ENCODE data around the gene HARBI1.
"Not testable (repeated sequence)": the region's sequence is repeated elsewhere in the genome, so short reads cannot be mapped to it uniquely, and the experiment has no call there.

The HARBI1 gene

DNA sequence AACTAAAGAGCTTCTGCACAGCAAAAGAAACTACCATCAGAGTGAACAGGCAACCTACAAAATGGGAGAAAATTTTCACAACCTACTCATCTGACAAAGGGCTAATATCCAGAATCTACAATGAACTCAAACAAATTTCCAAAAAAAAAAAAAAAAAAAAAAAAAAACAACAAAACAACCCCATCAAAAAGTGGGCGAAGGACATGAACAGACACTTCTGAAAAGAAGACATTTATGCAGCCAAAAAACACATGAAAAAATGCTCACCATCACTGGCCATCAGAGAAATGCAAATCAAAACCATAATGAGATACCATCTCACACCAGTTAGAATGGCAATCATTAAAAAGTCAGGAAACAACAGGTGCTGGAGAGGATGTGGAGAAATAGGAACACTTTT lies 33.5 kb downstream of the HARBI1 start:
- H3K9me3 ChIP-seq (ENCODE audit: control insufficient read depth, low read length); H3K27ac ChIP-seq (ENCODE audit: insufficient read depth, low read length, poor library complexity, severe bottlenecking); H3K36me3 ChIP-seq (ENCODE audit: control insufficient read depth, insufficient read depth, low read length); H3K27me3 ChIP-seq (replicated peaks; ENCODE audit: control insufficient read depth, insufficient read depth, low read length, poor library complexity, severe bottlenecking); H3K4me3 ChIP-seq (ENCODE audit: insufficient read depth, low read depth, low read length, poor library complexity, severe bottlenecking); H3K4me1 ChIP-seq (ENCODE audit: control insufficient read depth, insufficient read depth, low read length, poor library complexity, severe bottlenecking); DNase-seq: not testable (repeated sequence)

DNA sequence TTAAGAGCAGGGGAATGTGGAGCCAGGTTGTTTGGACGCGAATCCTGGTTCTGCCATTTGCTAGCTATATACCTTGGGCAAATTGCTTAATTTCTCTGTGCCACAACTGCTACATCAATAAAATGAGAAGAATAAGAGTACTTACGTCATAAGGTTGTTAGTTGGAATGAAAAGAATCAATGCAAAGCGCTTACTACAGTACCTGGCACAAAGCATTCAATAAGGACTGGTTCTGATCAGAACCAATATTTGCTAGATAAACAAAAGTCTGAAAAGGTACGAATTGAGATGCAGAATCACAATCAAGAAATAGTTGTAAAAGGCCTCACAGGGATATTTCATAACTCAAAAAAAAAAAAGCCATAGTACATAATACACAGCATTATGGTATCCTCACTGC lies 34.4 kb downstream of the HARBI1 start:
- Histone ChIP-seq H3K36me3 (ENCODE audit: control insufficient read depth, insufficient read depth, low read length) (no peaks in the 10 kb centered on the region), H3K4me1 (ENCODE audit: control insufficient read depth, insufficient read depth, low read length, poor library complexity, severe bottlenecking) (peaks cover 2% of the 10 kb centered on the region), H3K4me3 (ENCODE audit: insufficient read depth, low read depth, low read length, poor library complexity, severe bottlenecking) (no peak overlapping the region), H3K9me3 (ENCODE audit: control insufficient read depth, low read length) (no peaks in the 10 kb centered on the region), H3K27me3 (replicated peaks; ENCODE audit: control insufficient read depth, insufficient read depth, low read length, poor library complexity, severe bottlenecking) (no peaks in the 10 kb centered on the region), H3K27ac (ENCODE audit: insufficient read depth, low read length, poor library complexity, severe bottlenecking) (no peak overlapping the region)
- no peak for DNase-seq

DNA sequence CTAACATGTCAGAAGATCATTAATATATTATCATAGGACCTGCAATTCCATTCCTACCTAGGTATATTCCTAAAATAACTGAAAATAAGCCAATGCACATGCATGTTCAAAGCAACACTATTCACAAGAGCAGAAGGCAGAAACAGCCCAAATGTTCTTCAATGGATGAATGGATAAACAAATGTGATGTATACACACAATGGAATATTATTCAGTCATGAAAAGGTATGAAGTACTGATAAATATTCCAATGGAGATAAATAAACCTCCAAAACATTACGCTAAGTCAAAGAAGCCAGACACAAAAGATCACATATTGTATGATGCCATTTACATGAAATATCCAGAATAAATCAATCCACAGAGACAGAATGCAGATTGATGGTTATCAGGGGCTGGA lies 40.0 kb downstream of the HARBI1 start:
- no peaks in the 10 kb centered on the region for H3K4me1 ChIP-seq (ENCODE audit: control insufficient read depth, insufficient read depth, low read length, poor library complexity, severe bottlenecking)
- no peaks in the 10 kb centered on the region for H3K27me3 ChIP-seq (replicated peaks; ENCODE audit: control insufficient read depth, insufficient read depth, low read length, poor library complexity, severe bottlenecking)
- no peak overlapping the region for H3K4me3 ChIP-seq (ENCODE audit: insufficient read depth, low read depth, low read length, poor library complexity, severe bottlenecking)
- no peak for DNase-seq
- H3K27ac ChIP-seq (ENCODE audit: insufficient read depth, low read length, poor library complexity, severe bottlenecking): no peak overlapping the region
- no peaks in the 10 kb centered on the region for H3K9me3 ChIP-seq (ENCODE audit: control insufficient read depth, low read length)
- H3K36me3 ChIP-seq (ENCODE audit: control insufficient read depth, insufficient read depth, low read length): no peaks in the 10 kb centered on the region

DNA sequence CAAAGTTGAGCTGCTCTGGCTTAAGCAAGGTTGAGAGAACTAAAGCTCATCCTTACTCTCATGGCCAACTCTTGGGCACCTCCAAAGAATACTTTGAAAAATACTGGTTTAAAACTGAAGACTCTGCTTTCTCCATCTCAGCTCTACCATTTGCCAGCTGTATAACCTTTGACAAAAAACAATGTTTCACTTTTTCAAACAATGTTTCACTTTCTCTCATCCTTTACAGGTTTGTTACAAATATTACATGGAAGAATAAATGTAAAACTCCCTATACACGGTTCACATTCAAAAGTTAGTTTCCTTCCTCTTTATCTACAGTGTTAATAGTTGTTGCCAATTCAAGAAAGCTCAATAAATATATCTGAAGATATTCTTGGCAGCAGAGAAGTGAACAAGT lies 42.4 kb downstream of the HARBI1 start:
- H3K27ac ChIP-seq (ENCODE audit: insufficient read depth, low read length, poor library complexity, severe bottlenecking): no peak overlapping the region
- H3K27me3 ChIP-seq (replicated peaks; ENCODE audit: control insufficient read depth, insufficient read depth, low read length, poor library complexity, severe bottlenecking): no peaks in the 10 kb centered on the region
- no peaks in the 10 kb centered on the region for H3K9me3 ChIP-seq (ENCODE audit: control insufficient read depth, low read length)
- no peak overlapping the region for H3K4me3 ChIP-seq (ENCODE audit: insufficient read depth, low read depth, low read length, poor library complexity, severe bottlenecking)
- DNase-seq: no peak
- no peaks in the 10 kb centered on the region for H3K36me3 ChIP-seq (ENCODE audit: control insufficient read depth, insufficient read depth, low read length)
- H3K4me1 ChIP-seq (ENCODE audit: control insufficient read depth, insufficient read depth, low read length, poor library complexity, severe bottlenecking): peaks cover 4% of the 10 kb centered on the region

DNA sequence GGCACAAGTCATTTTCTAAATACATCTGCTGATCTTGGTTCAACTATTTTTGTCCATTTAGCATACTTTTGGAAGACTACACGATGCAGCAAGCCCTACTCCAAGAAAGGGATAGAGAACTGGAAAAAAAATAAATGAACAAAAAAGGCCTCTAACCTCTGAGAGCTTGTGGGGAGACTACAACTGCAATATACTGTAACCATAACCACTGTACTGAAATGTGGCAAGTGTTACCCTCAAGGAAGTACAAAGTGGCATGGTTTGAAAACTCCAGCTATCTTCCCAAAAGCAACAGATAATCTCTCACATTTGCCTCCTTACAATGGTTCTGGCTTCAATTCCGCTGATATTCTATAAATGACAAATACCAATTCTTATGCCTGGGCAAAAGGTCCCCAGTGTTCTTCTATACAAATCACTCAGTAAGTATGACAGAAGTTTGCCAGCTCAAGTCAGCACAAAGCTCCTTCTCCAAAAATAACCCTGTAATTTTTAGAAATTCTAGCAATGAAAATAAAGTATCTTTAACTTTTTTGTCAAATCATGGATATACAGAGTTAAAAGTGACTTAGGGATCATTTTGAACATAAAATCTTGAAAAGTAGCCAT lies 46.1 kb downstream of the HARBI1 start:
- Histone ChIP-seq H3K4me3 (ENCODE audit: insufficient read depth, low read depth, low read length, poor library complexity, severe bottlenecking) (no peak overlapping the region), H3K36me3 (ENCODE audit: control insufficient read depth, insufficient read depth, low read length) (no peaks in the 10 kb centered on the region), H3K4me1 (ENCODE audit: control insufficient read depth, insufficient read depth, low read length, poor library complexity, severe bottlenecking) (peaks cover 4% of the 10 kb centered on the region), H3K27ac (ENCODE audit: insufficient read depth, low read length, poor library complexity, severe bottlenecking) (no peak overlapping the region), H3K27me3 (replicated peaks; ENCODE audit: control insufficient read depth, insufficient read depth, low read length, poor library complexity, severe bottlenecking) (no peaks in the 10 kb centered on the region), H3K9me3 (ENCODE audit: control insufficient read depth, low read length) (no peaks in the 10 kb centered on the region)
- DNase-seq: no peak

DNA sequence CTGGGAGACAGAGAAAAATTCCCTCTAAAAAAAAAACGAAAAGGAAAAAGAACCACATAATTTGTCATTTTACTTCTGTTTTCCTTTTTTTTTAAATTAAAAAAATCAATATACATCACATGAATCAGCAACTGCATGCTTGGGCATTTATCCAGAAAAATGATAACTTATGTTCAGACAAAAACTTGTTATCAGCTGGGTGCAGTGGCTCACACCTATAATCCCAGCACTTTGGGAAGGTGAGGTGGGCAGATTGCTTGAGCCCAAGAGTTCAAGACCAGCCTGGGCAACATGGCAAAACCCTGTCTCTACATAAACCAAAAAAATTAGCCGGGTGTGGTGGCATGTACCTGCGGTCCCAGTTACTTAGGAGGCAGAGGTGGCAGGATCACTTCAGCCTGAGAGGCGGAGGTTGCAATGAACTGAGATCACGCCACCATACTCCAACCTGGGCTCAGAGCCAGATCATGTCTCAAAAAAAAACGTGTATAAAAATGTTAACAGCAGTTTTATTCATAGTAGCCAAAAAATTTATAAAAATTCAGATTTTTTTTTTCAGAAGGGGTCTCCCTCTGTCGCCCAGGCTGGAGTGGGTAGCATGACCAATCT lies 51.7 kb downstream of the HARBI1 start:
- no peak for DNase-seq
- Histone ChIP-seq H3K4me1 (ENCODE audit: control insufficient read depth, insufficient read depth, low read length, poor library complexity, severe bottlenecking) (peaks cover 8% of the 10 kb centered on the region), H3K9me3 (ENCODE audit: control insufficient read depth, low read length) (no peaks in the 10 kb centered on the region), H3K27ac (ENCODE audit: insufficient read depth, low read length, poor library complexity, severe bottlenecking) (no peak overlapping the region), H3K27me3 (replicated peaks; ENCODE audit: control insufficient read depth, insufficient read depth, low read length, poor library complexity, severe bottlenecking) (no peaks in the 10 kb centered on the region), H3K4me3 (ENCODE audit: insufficient read depth, low read depth, low read length, poor library complexity, severe bottlenecking) (no peak overlapping the region), H3K36me3 (ENCODE audit: control insufficient read depth, insufficient read depth, low read length) (no peaks in the 10 kb centered on the region)

DNA sequence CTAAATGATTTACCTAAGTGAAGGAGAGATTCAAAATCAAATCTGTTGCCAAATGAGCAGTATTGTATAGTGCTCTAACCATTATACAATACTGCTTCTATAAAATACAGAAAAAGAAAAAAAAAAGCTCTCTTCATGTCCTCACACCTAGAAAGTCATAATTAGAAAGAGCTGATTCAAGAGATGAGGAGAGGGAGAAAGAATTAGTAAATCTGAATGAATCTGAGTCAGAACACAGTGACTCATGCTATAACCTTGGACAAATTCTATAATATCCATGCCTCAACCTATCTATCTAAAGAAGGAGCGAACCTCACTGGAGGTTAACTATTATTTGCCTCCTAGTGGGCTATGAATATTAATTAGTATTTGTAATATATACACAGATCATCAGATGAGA lies 52.6 kb downstream of the HARBI1 start:
- no peak for DNase-seq
- H3K27ac ChIP-seq (ENCODE audit: insufficient read depth, low read length, poor library complexity, severe bottlenecking): no peak overlapping the region

DNA sequence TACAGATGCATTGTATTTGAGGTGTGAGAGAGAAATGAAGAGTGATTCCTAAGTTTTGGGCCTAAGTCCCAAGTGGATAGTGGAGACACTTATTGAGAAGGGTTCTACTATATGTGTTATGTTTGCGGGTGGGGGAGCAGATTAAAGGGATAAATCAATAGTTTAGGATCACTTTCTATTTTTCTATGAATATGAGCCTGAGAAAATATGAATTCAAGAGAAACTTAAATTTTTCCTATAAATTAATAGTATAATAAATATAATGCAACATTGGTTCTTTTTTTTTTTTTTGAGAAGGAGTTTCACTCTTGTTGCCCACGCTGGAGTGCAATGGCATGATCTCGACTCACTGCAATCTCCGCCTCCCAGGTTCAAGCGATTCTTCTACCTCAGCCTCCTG lies 54.5 kb downstream of the HARBI1 start:
- Histone ChIP-seq H3K4me3 (ENCODE audit: insufficient read depth, low read depth, low read length, poor library complexity, severe bottlenecking) (no peak overlapping the region), H3K36me3 (ENCODE audit: control insufficient read depth, insufficient read depth, low read length) (no peaks in the 10 kb centered on the region), H3K27me3 (replicated peaks; ENCODE audit: control insufficient read depth, insufficient read depth, low read length, poor library complexity, severe bottlenecking) (no peaks in the 10 kb centered on the region), H3K9me3 (ENCODE audit: control insufficient read depth, low read length) (no peaks in the 10 kb centered on the region), H3K27ac (ENCODE audit: insufficient read depth, low read length, poor library complexity, severe bottlenecking) (no peak overlapping the region), H3K4me1 (ENCODE audit: control insufficient read depth, insufficient read depth, low read length, poor library complexity, severe bottlenecking) (peaks cover 8% of the 10 kb centered on the region)
- no peak for DNase-seq

More for the DNA sequence above, 52.6 kb downstream of the HARBI1 start:
- no peaks in the 10 kb centered on the region for H3K36me3 ChIP-seq (ENCODE audit: control insufficient read depth, insufficient read depth, low read length)
- H3K9me3 ChIP-seq (ENCODE audit: control insufficient read depth, low read length): no peaks in the 10 kb centered on the region
- H3K4me3 ChIP-seq (ENCODE audit: insufficient read depth, low read depth, low read length, poor library complexity, severe bottlenecking): no peak overlapping the region
- H3K27me3 ChIP-seq (replicated peaks; ENCODE audit: control insufficient read depth, insufficient read depth, low read length, poor library complexity, severe bottlenecking): no peaks in the 10 kb centered on the region
- H3K4me1 ChIP-seq (ENCODE audit: control insufficient read depth, insufficient read depth, low read length, poor library complexity, severe bottlenecking): peaks cover 8% of the 10 kb centered on the region

GRCh38 chr11:46560300-46560991 lies 56.6 kb downstream of the HARBI1 start:
- H3K27me3 ChIP-seq (replicated peaks; ENCODE audit: control insufficient read depth, insufficient read depth, low read length, poor library complexity, severe bottlenecking): no peaks in the 10 kb centered on the region
- no peaks in the 10 kb centered on the region for H3K36me3 ChIP-seq (ENCODE audit: control insufficient read depth, insufficient read depth, low read length)
- H3K4me3 ChIP-seq (ENCODE audit: insufficient read depth, low read depth, low read length, poor library complexity, severe bottlenecking): peak overlapping the region; percentile 52
- H3K4me1 ChIP-seq (ENCODE audit: control insufficient read depth, insufficient read depth, low read length, poor library complexity, severe bottlenecking): peaks cover 8% of the 10 kb centered on the region
- DNase-seq: no peak
- peak overlapping the region; percentile 73 for H3K27ac ChIP-seq (ENCODE audit: insufficient read depth, low read length, poor library complexity, severe bottlenecking)
- no peaks in the 10 kb centered on the region for H3K9me3 ChIP-seq (ENCODE audit: control insufficient read depth, low read length)

DNA sequence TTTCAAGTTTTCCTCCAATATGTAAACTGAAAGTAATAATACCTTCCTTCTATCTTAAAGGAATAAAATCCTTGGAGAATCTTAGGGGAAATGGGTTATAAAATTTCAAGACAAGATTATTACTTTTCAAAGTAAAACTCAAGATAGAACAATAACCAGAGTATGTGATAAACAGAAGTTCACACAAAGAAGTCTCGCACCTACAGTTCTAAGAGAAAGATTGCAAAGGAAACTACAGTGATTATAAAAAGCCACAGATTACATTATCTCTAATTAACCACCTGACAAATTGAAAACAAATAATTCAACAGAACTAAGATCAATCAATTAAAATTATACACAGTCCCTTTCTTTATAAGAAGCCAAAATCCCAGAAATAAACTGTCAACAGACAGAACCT lies 57.2 kb downstream of the HARBI1 start:
- no peaks in the 10 kb centered on the region for H3K27me3 ChIP-seq (replicated peaks; ENCODE audit: control insufficient read depth, insufficient read depth, low read length, poor library complexity, severe bottlenecking)
- no peaks in the 10 kb centered on the region for H3K36me3 ChIP-seq (ENCODE audit: control insufficient read depth, insufficient read depth, low read length)
- DNase-seq: no peak
- peak overlapping the region; percentile 73 for H3K27ac ChIP-seq (ENCODE audit: insufficient read depth, low read length, poor library complexity, severe bottlenecking)
- peak overlapping the region; percentile 52 for H3K4me3 ChIP-seq (ENCODE audit: insufficient read depth, low read depth, low read length, poor library complexity, severe bottlenecking)
- H3K9me3 ChIP-seq (ENCODE audit: control insufficient read depth, low read length): no peaks in the 10 kb centered on the region
- peaks cover 10% of the 10 kb centered on the region for H3K4me1 ChIP-seq (ENCODE audit: control insufficient read depth, insufficient read depth, low read length, poor library complexity, severe bottlenecking)

All from effector memory CD4-positive, alpha-beta T cell (primary cell).